PC-9 (cell line): ENCODE data around the gene LRRC8A.

Source experiments
- CTCF ChIP-seq: fragments of 200-600 bp; sonication (generic); conservative IDR thresholded peaks from 2 replicates; pipeline ENCODE4 v1.6.1; 2017; ENCODE audit warnings: mixed run types, antibody characterized with exemption, mild to moderate bottlenecking, moderate library complexity
- EZH2 ChIP-seq: fragments of 200-600 bp; sonication (generic); IDR thresholded peaks from 2 replicates; pipeline ENCODE4 v1.8.0; 2017; ENCODE audit warnings: antibody characterized with exemption, low read depth

- no peak for TF ChIP-seq CTCF
- TF ChIP-seq EZH2, result no peak
These were observed 48.2 kb upstream of the LRRC8A start for GRCh38 chr9:128833696-128834095.
